PFSK-1 (cell line): ENCODE data around the gene OR5H1.

ENCODE experiments used
- FOXP2 ChIP-seq: optimal IDR thresholded peaks from 2 replicates; pipeline ENCODE3; 2011; ENCODE audit warnings: borderline replicate concordance, control low read depth, inconsistent platforms; ENCODE audit not compliant: insufficient read depth; ENCODE audit errors: extremely low read length, extremely low read depth
- POLR2AphosphoS5 ChIP-seq: IDR thresholded peaks from 2 replicates; pipeline ENCODE4 v1.6.1; 2012; ENCODE audit warnings: low read depth, mild to moderate bottlenecking, control low read depth, low read length, moderate library complexity
- REST ChIP-seq, 2 experiments: IDR thresholded peaks; 2 replicates each; pipeline versions ENCODE4 v1.6.1 to v1.8.0; 2011 to 2012; ENCODE audit warnings: low read depth in 2 of 2, low read length in 2 of 2, control low read depth in 1 of 2, inconsistent platforms in 1 of 2, mild to moderate bottlenecking in 1 of 2, moderate library complexity in 1 of 2; ENCODE audit not compliant: insufficient read depth in 1 of 2
- SIN3A ChIP-seq: IDR thresholded peaks from 2 replicates; pipeline ENCODE4 v1.6.1; 2012; ENCODE audit warnings: mild to moderate bottlenecking, low read length, moderate library complexity, borderline replicate concordance; ENCODE audit not compliant: insufficient read depth
- TAF1 ChIP-seq: IDR thresholded peaks from 2 replicates; pipeline ENCODE4 v1.6.1; 2012; ENCODE audit warnings: low read length, control low read depth, borderline replicate concordance; ENCODE audit not compliant: insufficient read depth

The OR5H1 gene

GRCh38 chr3:98171071-98171470 is 40.5 kb downstream of the OR5H1 start:
- TF ChIP-seq SIN3A (no peak), FOXP2 (no peak)

- TF ChIP-seq TAF1 = no peak
- no peak for TF ChIP-seq POLR2AphosphoS5
- no peak for TF ChIP-seq SIN3A
- no peak for TF ChIP-seq FOXP2
- TF ChIP-seq REST (IDR thresholded peaks at IDR 0.05; ENCODE audit: insufficient read depth in 1 of 2, low read depth in 2 of 2, low read length in 2 of 2) = no peak
These were observed 42.1 kb downstream of the OR5H1 start for GRCh38 chr3:98172621-98173020.

- TF ChIP-seq TAF1 (no peak), REST (IDR thresholded peaks at IDR 0.05; ENCODE audit: insufficient read depth in 1 of 2, low read depth in 2 of 2, low read length in 2 of 2) (no peak), SIN3A (no peak)
These were observed 49.9 kb downstream of the OR5H1 start for GRCh38 chr3:98180319-98180890.

GRCh38 chr3:98182196-98182595 is 51.7 kb downstream of the OR5H1 start:
- TF ChIP-seq TAF1 = no peak
- no peak for TF ChIP-seq POLR2AphosphoS5
- TF ChIP-seq SIN3A = no peak
- TF ChIP-seq FOXP2 = no peak
- TF ChIP-seq REST (IDR thresholded peaks at IDR 0.05; ENCODE audit: insufficient read depth in 1 of 2, low read depth in 2 of 2, low read length in 2 of 2) = no peak

DNA sequence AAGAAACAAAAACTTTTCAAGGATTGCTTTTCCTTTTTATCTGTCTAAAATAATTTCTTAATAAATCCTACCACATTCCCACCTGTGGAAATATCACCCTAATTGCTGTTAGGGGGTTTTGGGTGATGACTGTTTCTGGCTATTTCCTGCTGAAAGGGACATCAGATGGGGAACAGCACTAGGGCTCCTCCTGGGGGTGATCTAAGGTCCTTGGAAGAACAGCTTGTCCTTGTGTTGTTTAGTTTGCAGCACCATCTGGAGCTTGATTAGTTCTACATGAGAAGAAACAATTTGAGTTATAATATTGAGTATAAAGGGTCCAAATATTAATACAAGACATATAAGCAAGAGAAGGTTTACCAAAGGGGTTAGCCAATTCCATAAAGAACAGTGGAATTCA is 54.7 kb downstream of the OR5H1 start:
- TF ChIP-seq FOXP2 (no peak), SIN3A (no peak), TAF1 (no peak), REST (IDR thresholded peaks at IDR 0.05; ENCODE audit: insufficient read depth in 1 of 2, low read depth in 2 of 2, low read length in 2 of 2) (no peak), POLR2AphosphoS5 (no peak)
